ENCODE measurements around the gene MAP3K19.
A peak's percentile ranks its signal among the peaks of the same experiment; 100 is the strongest.

MAP3K19 gene

DNA sequence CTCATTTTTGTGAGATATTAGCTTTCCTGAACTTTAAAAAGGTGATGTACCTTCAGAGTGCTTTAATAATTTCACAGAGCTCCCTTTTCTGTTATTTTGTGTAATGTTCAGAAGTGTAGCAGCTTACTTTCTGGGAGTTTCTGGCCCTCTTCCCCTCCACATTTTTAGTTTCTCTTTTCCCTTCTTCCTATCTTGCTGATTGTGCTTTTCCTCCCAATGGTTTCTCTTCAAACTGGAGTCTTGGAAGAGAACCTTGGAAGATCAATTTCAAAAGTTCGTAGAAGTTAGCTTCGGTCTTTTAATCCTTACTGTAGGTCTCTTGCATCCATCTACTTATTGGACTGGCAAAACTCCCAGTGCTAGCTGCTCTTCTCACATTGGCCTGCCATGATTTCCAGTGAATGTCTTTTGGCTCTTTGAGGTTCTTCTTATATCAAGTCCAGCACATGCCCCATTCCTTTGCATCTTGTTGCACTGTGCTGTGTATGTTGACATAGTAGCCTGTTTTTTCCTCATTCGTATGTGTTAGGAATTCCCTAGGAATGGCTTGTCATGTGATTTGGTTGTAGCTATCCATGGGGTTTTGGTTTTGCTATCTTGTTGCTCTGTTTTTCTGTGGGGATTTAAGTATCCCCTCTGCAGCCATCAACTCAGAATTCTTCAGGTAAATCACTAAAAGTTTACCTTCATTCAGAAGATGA lies 120.9 kb downstream of the MAP3K19 start:
- FAIRE-seq: no peak

DNA sequence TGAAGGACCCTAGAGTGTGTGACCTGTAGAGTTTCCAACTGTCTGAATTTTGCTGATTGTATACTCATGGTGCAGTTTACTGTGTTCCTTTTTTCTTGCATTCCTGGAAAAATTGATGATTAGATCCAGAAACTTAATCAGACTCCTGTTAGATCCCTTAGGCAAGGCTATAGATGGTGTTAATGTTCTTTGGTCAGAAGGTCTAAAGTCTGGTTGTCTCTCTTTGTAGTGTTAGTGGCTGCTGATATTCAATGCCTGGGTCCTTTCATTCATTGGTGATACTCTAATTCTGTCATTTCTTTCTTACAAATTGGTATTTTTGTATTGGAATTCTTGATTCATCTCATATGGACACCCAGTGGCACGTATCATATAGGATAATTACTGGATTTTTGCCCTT lies 122.3 kb downstream of the MAP3K19 start:
- no peak for FAIRE-seq

DNA sequence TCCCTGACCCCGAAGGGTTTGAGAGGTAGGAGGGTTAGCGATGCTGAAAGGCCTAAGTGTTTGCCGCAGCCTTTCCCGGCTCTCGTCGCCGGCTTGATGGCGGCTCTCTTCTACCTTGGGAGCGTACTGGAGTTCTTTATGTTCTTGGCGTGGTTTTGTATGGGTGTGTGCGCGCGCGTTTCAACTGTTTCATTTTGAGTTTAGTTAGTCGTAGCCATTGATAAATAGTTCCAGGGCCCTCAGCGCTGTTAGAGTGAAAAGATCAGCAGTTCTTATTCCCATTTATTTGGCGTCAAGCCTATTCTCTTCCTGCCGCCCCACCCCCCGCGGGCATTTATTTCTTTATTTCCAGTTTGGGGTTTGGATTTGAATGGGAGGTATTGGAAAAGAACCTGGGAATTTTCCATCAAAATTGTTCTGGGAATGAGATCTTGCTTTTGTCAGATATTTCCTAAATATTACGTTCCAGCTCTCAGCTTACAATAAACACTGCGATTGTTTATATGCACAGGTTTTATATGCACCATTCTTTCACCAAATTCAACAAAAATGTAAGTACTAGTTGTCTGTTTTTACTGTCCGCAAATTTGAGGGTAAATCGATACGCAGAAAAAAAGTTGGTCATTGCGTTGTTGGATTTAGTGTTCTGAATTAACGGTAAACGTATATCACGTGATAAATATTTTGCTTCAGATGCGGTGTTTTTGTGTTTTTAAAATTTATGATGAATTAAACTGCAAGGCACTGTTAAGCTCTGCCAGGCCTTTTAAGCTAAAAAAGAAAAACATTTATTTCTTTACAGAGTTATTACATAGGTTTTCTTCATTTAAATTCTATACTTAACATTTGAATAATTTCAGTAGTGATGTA lies 127.7 kb downstream of the MAP3K19 start:
- FAIRE-seq: peak; percentile 21

- FAIRE-seq: no peak
Observed at GRCh38 chr2:134918526-134919340, 128.5 kb downstream of the MAP3K19 start, which contains the start of gene CCNT2. CCNT2 (plus strand) TSS chr2:134918822; CDS start chr2:134918855, 33 bp downstream.

DNA sequence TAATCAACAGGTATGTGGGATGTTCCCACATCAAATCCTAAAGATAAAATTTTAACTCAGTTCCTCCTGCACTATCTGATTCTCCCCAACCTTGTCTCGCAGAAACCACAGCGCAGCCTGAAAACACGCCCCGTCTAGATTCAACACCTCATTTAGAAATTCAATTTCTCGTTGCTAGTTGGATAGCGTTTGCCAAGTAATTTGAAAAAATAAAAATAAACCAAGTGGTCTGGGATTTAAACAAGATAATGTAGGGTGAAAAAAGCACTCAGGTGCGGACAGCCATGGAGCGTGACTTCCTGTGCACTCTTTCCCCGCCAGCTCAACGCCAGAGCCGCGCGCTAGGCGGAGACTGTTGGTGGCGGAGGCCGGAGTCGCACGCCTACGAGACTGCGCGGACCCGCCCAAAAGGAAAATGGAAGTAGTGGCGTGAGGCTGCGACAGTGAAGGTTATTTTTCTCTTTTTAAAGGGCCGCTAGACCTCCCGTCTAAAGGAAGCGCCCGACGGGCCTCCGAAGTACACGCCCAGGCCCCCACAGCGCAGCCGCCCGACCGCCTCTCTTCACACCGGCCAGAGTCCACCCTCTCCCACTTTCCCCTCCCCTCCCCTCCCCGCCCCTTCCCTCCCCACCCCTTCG lies 129.2 kb downstream of the MAP3K19 start:
- peak; percentile 97 for FAIRE-seq

DNA sequence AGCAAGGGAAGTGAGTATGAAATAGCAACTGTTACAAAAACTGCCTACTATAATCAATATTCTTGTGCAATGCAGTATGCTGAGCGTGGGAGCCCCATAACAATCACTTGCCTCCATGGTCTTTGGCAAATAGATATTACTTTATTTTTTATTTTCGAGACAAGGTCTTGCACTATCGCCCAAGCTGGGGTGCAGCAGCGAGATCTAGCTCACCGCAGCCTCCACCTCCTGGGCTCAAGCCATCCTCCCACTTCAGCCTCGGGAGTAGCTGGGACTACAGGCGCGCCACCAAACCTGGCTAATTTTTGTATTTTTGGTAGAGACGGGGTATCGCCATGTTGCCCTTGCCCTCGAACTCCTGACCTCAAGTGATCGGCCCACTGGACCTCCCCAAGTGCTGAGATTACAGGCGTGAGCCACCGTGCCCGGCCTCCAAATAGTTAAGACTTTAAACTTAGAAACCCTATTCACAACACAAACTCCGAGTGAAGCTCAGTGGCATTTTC lies 129.8 kb downstream of the MAP3K19 start:
- no peak for FAIRE-seq

Data from G401.6 (cell line).